ENCODE data around the gene ZNF597. TPM values are rescaled to one million over a fixed set of nuclear protein-coding genes. Genes with fewer than 3 reads are reported as not detected.

The ZNF597 gene
- total RNA-seq, 2 experiments from 2014 or later: 1.9 to 2.1 TPM

DNA sequence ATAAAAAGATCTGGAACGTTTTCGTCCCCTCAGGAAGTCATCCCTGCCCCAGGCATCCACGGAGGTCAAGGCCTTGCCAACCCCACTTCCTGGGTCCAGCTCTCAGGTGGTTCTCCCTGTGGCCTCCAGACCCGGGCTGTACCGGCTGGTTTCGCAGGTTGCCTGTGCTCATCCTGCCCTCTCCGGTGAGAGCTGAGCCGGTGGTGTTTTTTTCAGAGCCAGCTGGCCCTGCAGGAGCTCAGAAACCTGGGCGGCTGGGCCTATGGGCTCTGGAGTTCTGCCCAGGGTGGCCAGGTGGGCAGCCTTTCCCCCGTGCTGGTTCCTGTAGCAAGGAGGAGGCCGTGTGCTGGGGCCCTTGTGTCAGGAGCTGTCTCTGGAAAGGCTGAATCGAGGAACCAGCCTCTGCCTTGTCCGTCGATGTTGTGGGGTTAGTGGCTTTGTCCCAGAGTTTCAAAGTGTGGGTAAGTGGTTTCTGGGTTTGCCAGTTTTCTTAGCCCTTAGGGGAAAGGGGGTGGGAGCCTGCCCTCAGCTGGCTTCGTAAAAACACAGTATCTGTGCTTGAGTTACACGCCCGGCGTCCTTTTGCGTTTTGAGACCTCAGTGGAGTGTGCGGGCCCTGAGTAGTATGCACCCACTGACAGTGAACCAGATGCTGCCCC, 28.3 kb upstream of the ZNF597 start:
- Histone ChIP-seq H3K4me1 (ENCODE audit: insufficient read depth, low read length, poor library complexity, severe bottlenecking) (peaks cover 3% of the 10 kb centered on the region), H3K4me2 (ENCODE audit: low read length) (no peak overlapping the region), H3K9me2 (ENCODE audit: insufficient read depth, low read length) (no peaks in the 10 kb centered on the region), H3K79me2 (ENCODE audit: insufficient read depth, low read depth, low read length) (peaks cover 12% of the 10 kb centered on the region), H4K20me1 (ENCODE audit: insufficient read depth, low read length) (no peaks in the 10 kb centered on the region), H2AFZ (ENCODE audit: low read length) (no peak overlapping the region), H3K9me3 (ENCODE audit: low read length) (no peaks in the 10 kb centered on the region), H3K4me3 (ENCODE audit: low read depth, low read length, poor library complexity, severe bottlenecking) (no peak overlapping the region), H3K36me3 (ENCODE audit: insufficient read depth, low read length) (peaks cover 41% of the 10 kb centered on the region), H3K27ac (ENCODE audit: low read depth, low read length, poor library complexity, severe bottlenecking) (no peak overlapping the region)
- POLR2A ChIA-PET: interaction anchor here (0.6 kb wide), 1 partner anchor 137 kb away, joined by 3 read pairs; no protein-coding TSS in a partner anchor
- CTCF ChIA-PET (ENCODE audit: unreplicated experiment): no interaction called here
- DNase-seq (ENCODE audit: low spot score): no peak
- no peak for TF ChIP-seq EZH2phosphoT487 (IDR thresholded peaks at IDR 0.05; ENCODE audit: borderline replicate concordance, low read depth, low read length)
- TF ChIP-seq, protein P1, sequence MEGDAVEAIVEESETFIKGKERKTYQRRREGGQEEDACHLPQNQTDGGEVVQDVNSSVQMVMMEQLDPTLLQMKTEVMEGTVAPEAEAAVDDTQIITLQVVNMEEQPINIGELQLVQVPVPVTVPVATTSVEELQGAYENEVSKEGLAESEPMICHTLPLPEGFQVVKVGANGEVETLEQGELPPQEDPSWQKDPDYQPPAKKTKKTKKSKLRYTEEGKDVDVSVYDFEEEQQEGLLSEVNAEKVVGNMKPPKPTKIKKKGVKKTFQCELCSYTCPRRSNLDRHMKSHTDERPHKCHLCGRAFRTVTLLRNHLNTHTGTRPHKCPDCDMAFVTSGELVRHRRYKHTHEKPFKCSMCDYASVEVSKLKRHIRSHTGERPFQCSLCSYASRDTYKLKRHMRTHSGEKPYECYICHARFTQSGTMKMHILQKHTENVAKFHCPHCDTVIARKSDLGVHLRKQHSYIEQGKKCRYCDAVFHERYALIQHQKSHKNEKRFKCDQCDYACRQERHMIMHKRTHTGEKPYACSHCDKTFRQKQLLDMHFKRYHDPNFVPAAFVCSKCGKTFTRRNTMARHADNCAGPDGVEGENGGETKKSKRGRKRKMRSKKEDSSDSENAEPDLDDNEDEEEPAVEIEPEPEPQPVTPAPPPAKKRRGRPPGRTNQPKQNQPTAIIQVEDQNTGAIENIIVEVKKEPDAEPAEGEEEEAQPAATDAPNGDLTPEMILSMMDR (conservative IDR thresholded peaks at IDR 0.05; ENCODE audit: low read length): no peak
- intact Hi-C loops (cut with micrococcal nuclease; ENCODE audit: unreplicated experiment): no loop called here
- BruUV-seq (replicated peaks): no TSS peak

DNA sequence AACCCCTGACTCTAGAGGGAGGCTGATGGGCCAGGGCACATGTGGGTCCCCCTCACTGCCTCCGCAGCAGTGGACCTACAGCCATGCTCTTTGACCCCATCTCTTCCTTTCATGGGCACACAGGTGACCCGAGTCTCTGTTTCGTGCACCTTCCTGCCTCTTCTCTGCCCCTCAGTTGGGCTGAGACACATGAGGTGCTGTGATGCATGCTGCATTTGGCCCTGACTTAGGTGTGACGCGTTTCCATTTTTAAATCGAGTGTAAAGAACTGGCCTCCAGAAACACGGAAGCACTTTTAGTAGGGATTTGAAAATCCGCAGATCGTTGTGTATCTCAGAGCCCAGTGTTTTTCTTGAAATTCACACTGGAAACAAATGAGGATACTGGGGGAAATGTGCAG, 27.4 kb upstream of the ZNF597 start:
- no peaks in the 10 kb centered on the region for H3K9me2 ChIP-seq (ENCODE audit: insufficient read depth, low read length)
- ChIA-PET POLR2A (no interaction called here), CTCF (ENCODE audit: unreplicated experiment) (no interaction called here)
- no peak overlapping the region for H2AFZ ChIP-seq (ENCODE audit: low read length)
- intact Hi-C loops (cut with micrococcal nuclease; ENCODE audit: unreplicated experiment): no loop called here
- H3K79me2 ChIP-seq (ENCODE audit: insufficient read depth, low read depth, low read length): peaks cover 18% of the 10 kb centered on the region
- DNase-seq (ENCODE audit: low spot score): no peak
- H3K27ac ChIP-seq (ENCODE audit: low read depth, low read length, poor library complexity, severe bottlenecking): no peak overlapping the region
- TF ChIP-seq EZH2phosphoT487 (IDR thresholded peaks at IDR 0.05; ENCODE audit: borderline replicate concordance, low read depth, low read length): no peak
- TF ChIP-seq, protein P1 (conservative IDR thresholded peaks at IDR 0.05; ENCODE audit: low read length): no peak
- no TSS peak for BruUV-seq (replicated peaks)
- H3K4me2 ChIP-seq (ENCODE audit: low read length): no peak overlapping the region
- H3K4me3 ChIP-seq (ENCODE audit: low read depth, low read length, poor library complexity, severe bottlenecking): no peak overlapping the region
- no peaks in the 10 kb centered on the region; the same call in 1 of the 2 replicates for H4K20me1 ChIP-seq (ENCODE audit: insufficient read depth, low read length)
- peaks cover 50% of the 10 kb centered on the region for H3K36me3 ChIP-seq (ENCODE audit: insufficient read depth, low read length)
- H3K9me3 ChIP-seq (ENCODE audit: low read length): no peaks in the 10 kb centered on the region
- peaks cover 3% of the 10 kb centered on the region for H3K4me1 ChIP-seq (ENCODE audit: insufficient read depth, low read length, poor library complexity, severe bottlenecking)

- Histone ChIP-seq H4K20me1 (ENCODE audit: insufficient read depth, low read length) (no peaks in the 10 kb centered on the region; the same call in 1 of the 2 replicates), H3K4me1 (ENCODE audit: insufficient read depth, low read length, poor library complexity, severe bottlenecking) (peaks cover 3% of the 10 kb centered on the region), H2AFZ (ENCODE audit: low read length) (no peak overlapping the region), H3K36me3 (ENCODE audit: insufficient read depth, low read length) (peaks cover 58% of the 10 kb centered on the region), H3K4me3 (ENCODE audit: low read depth, low read length, poor library complexity, severe bottlenecking) (no peak overlapping the region), H3K4me2 (ENCODE audit: low read length) (no peak overlapping the region), H3K9me3 (ENCODE audit: low read length) (no peaks in the 10 kb centered on the region), H3K79me2 (ENCODE audit: insufficient read depth, low read depth, low read length) (peaks cover 24% of the 10 kb centered on the region), H3K27ac (ENCODE audit: low read depth, low read length, poor library complexity, severe bottlenecking) (no peak overlapping the region), H3K9me2 (ENCODE audit: insufficient read depth, low read length) (no peaks in the 10 kb centered on the region)
- ChIA-PET POLR2A (no interaction called here), CTCF (ENCODE audit: unreplicated experiment) (no interaction called here)
- intact Hi-C loops (cut with micrococcal nuclease; ENCODE audit: unreplicated experiment): no loop called here
- BruUV-seq (replicated peaks): no TSS peak
- no peak for DNase-seq (ENCODE audit: low spot score)
- no peak for TF ChIP-seq EZH2phosphoT487 (IDR thresholded peaks at IDR 0.05; ENCODE audit: borderline replicate concordance, low read depth, low read length)
- TF ChIP-seq, protein P1 (conservative IDR thresholded peaks at IDR 0.05; ENCODE audit: low read length): no peak
Measured at GRCh38 chr16:3469736-3470135, 26.4 kb upstream of the ZNF597 start.
